ENCODE measurements around the gene PCDHAC2.

DNA sequence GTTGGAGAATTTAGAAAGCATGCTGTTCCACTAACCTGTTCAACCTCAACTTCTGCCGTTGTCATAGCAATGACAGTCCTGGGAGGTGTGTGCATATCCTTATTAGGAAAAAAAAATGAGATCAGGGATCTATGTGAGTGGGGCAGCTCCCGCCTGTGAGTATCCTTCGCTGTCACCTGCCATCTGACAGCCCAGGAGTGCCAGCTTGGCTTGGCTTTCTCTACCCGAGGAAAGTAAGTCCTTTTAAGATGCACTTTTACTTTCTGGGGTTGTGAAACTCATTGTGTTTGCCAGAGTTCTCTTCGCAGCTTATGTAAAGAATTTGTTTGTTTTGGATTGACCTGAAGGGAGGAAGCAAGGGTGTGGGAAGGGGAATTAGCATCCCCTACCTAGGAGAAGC, 21.8 kb downstream of the PCDHAC2 start:
- TF ChIP-seq, protein P1, sequence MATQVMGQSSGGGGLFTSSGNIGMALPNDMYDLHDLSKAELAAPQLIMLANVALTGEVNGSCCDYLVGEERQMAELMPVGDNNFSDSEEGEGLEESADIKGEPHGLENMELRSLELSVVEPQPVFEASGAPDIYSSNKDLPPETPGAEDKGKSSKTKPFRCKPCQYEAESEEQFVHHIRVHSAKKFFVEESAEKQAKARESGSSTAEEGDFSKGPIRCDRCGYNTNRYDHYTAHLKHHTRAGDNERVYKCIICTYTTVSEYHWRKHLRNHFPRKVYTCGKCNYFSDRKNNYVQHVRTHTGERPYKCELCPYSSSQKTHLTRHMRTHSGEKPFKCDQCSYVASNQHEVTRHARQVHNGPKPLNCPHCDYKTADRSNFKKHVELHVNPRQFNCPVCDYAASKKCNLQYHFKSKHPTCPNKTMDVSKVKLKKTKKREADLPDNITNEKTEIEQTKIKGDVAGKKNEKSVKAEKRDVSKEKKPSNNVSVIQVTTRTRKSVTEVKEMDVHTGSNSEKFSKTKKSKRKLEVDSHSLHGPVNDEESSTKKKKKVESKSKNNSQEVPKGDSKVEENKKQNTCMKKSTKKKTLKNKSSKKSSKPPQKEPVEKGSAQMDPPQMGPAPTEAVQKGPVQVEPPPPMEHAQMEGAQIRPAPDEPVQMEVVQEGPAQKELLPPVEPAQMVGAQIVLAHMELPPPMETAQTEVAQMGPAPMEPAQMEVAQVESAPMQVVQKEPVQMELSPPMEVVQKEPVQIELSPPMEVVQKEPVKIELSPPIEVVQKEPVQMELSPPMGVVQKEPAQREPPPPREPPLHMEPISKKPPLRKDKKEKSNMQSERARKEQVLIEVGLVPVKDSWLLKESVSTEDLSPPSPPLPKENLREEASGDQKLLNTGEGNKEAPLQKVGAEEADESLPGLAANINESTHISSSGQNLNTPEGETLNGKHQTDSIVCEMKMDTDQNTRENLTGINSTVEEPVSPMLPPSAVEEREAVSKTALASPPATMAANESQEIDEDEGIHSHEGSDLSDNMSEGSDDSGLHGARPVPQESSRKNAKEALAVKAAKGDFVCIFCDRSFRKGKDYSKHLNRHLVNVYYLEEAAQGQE (IDR thresholded peaks at IDR 0.05; ENCODE audit: low read depth) = no peak
- no peak for TF ChIP-seq EP300 (IDR thresholded peaks at IDR 0.05; ENCODE audit: borderline replicate concordance)
- no peak for TF ChIP-seq TAF1 (IDR thresholded peaks at IDR 0.05; ENCODE audit: low read depth)
- no peak for TF ChIP-seq RAD21 (IDR thresholded peaks at IDR 0.05; ENCODE audit: low read depth)
- TF ChIP-seq ZBTB7A (IDR thresholded peaks at IDR 0.05; ENCODE audit: low read depth) = no peak
- TF ChIP-seq TEAD4 (IDR thresholded peaks at IDR 0.05) = no peak
- no peak for TF ChIP-seq CEBPB (IDR thresholded peaks at IDR 0.05)
- TF ChIP-seq FOXM1 (IDR thresholded peaks at IDR 0.05; ENCODE audit: borderline replicate concordance, low read depth) = no peak
- TF ChIP-seq EGR1 (IDR thresholded peaks at IDR 0.05) = no peak
- TF ChIP-seq, protein P2, sequence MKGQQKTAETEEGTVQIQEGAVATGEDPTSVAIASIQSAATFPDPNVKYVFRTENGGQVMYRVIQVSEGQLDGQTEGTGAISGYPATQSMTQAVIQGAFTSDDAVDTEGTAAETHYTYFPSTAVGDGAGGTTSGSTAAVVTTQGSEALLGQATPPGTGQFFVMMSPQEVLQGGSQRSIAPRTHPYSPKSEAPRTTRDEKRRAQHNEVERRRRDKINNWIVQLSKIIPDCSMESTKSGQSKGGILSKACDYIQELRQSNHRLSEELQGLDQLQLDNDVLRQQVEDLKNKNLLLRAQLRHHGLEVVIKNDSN (IDR thresholded peaks at IDR 0.05) = no peak
- TF ChIP-seq CREB1 (IDR thresholded peaks at IDR 0.05; ENCODE audit: low read depth) = no peak
- TF ChIP-seq, protein P3, sequence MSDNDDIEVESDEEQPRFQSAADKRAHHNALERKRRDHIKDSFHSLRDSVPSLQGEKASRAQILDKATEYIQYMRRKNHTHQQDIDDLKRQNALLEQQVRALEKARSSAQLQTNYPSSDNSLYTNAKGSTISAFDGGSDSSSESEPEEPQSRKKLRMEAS (IDR thresholded peaks at IDR 0.05) = no peak

Measured in Ishikawa (cell line).